Activated naive CD8-positive, alpha-beta T cell (primary cell): Measurements from ENCODE around the gene RRAS.

Experiments used
- H3K27ac Mint-ChIP-seq: one replicate; pipeline ENCODE4 v1.8.0; 2021; ENCODE audit warnings: mixed read lengths
- H3K27me3 Mint-ChIP-seq: one replicate; pipeline ENCODE4 v1.8.0; 2021; ENCODE audit warnings: mixed read lengths
- H3K36me3 Mint-ChIP-seq: one replicate; pipeline ENCODE4 v1.8.0; 2021; ENCODE audit warnings: mixed read lengths
- H3K4me1 Mint-ChIP-seq: one replicate; pipeline ENCODE4 v1.8.0; 2021; ENCODE audit warnings: low read depth, mixed read lengths
- H3K4me3 Mint-ChIP-seq: one replicate; pipeline ENCODE4 v1.8.0; 2021; ENCODE audit warnings: mild to moderate bottlenecking, mixed read lengths
- H3K9me3 Mint-ChIP-seq: one replicate; pipeline ENCODE4 v1.8.0; 2021; ENCODE audit warnings: low read depth, mixed read lengths

The RRAS gene

GRCh38 chr19:49602806-49603205 is 37.1 kb downstream of the RRAS start:
- Mint-ChIP-seq H3K4me3 (no peak overlapping the region), H3K9me3 (no peaks in the 10 kb centered on the region), H3K36me3 (no peaks in the 10 kb centered on the region), H3K27me3 (no peaks in the 10 kb centered on the region), H3K4me1 (peaks cover 17% of the 10 kb centered on the region), H3K27ac (no peak overlapping the region)

GRCh38 chr19:49601482-49602038 is 38.4 kb downstream of the RRAS start:
- Mint-ChIP-seq H3K4me1 (peaks cover 17% of the 10 kb centered on the region), H3K27ac (no peak overlapping the region), H3K36me3 (no peaks in the 10 kb centered on the region), H3K27me3 (no peaks in the 10 kb centered on the region), H3K9me3 (no peaks in the 10 kb centered on the region), H3K4me3 (no peak overlapping the region)

GRCh38 chr19:49599378-49600295 is 40.3 kb downstream of the RRAS start:
- Mint-ChIP-seq H3K27me3 (no peaks in the 10 kb centered on the region), H3K36me3 (no peaks in the 10 kb centered on the region), H3K4me1 (peaks cover 15% of the 10 kb centered on the region), H3K9me3 (no peaks in the 10 kb centered on the region), H3K4me3 (no peak overlapping the region), H3K27ac (peak overlapping the region; percentile 58)

GRCh38 chr19:49597703-49597974 is 42.3 kb downstream of the RRAS start:
- Mint-ChIP-seq H3K9me3 (no peaks in the 10 kb centered on the region), H3K27ac (no peak overlapping the region), H3K27me3 (no peaks in the 10 kb centered on the region), H3K4me1 (peaks cover 25% of the 10 kb centered on the region), H3K4me3 (no peak overlapping the region), H3K36me3 (peaks cover 4% of the 10 kb centered on the region)

GRCh38 chr19:49596954-49597702 is 42.8 kb downstream of the RRAS start:
- Mint-ChIP-seq H3K4me1 (peaks cover 28% of the 10 kb centered on the region), H3K27ac (no peak overlapping the region), H3K9me3 (no peaks in the 10 kb centered on the region), H3K4me3 (no peak overlapping the region), H3K27me3 (no peaks in the 10 kb centered on the region), H3K36me3 (peaks cover 4% of the 10 kb centered on the region)

GRCh38 chr19:49596407-49596806 is 43.5 kb downstream of the RRAS start:
- peaks cover 4% of the 10 kb centered on the region for H3K36me3 Mint-ChIP-seq
- no peaks in the 10 kb centered on the region for H3K9me3 Mint-ChIP-seq
- peaks cover 25% of the 10 kb centered on the region for H3K4me1 Mint-ChIP-seq
- H3K27me3 Mint-ChIP-seq: no peaks in the 10 kb centered on the region
- no peak overlapping the region for H3K4me3 Mint-ChIP-seq
- no peak overlapping the region for H3K27ac Mint-ChIP-seq

GRCh38 chr19:49595819-49596404 is 44.0 kb downstream of the RRAS start:
- H3K36me3 Mint-ChIP-seq: peaks cover 4% of the 10 kb centered on the region
- no peaks in the 10 kb centered on the region for H3K9me3 Mint-ChIP-seq

GRCh38 chr19:49594993-49595818 is 44.7 kb downstream of the RRAS start:
- H3K9me3 Mint-ChIP-seq: no peaks in the 10 kb centered on the region
- H3K36me3 Mint-ChIP-seq: peaks cover 4% of the 10 kb centered on the region
- H3K27ac Mint-ChIP-seq: no peak overlapping the region

More at GRCh38 chr19:49595819-49596404, 44.0 kb downstream of the RRAS start:
- H3K27me3 Mint-ChIP-seq: no peaks in the 10 kb centered on the region
- H3K4me3 Mint-ChIP-seq: no peak overlapping the region
- peaks cover 21% of the 10 kb centered on the region for H3K4me1 Mint-ChIP-seq
- H3K27ac Mint-ChIP-seq: no peak overlapping the region

GRCh38 chr19:49594157-49594992 is 45.6 kb downstream of the RRAS start:
- Mint-ChIP-seq H3K9me3 (no peaks in the 10 kb centered on the region), H3K4me3 (peak overlapping the region; percentile 88), H3K36me3 (peaks cover 4% of the 10 kb centered on the region), H3K27ac (peak overlapping the region; percentile 83), H3K27me3 (no peaks in the 10 kb centered on the region), H3K4me1 (peaks cover 27% of the 10 kb centered on the region)

More at GRCh38 chr19:49594993-49595818, 44.7 kb downstream of the RRAS start:
- no peak overlapping the region for H3K4me3 Mint-ChIP-seq
- peaks cover 23% of the 10 kb centered on the region for H3K4me1 Mint-ChIP-seq
- H3K27me3 Mint-ChIP-seq: no peaks in the 10 kb centered on the region

GRCh38 chr19:49593233-49594113 is 46.5 kb downstream of the RRAS start:
- H3K9me3 Mint-ChIP-seq: no peaks in the 10 kb centered on the region
- peaks cover 32% of the 10 kb centered on the region for H3K4me1 Mint-ChIP-seq
- peaks cover 4% of the 10 kb centered on the region for H3K36me3 Mint-ChIP-seq
- H3K27ac Mint-ChIP-seq: peak overlapping the region; percentile 83
- peak overlapping the region; percentile 88 for H3K4me3 Mint-ChIP-seq
- no peaks in the 10 kb centered on the region for H3K27me3 Mint-ChIP-seq

GRCh38 chr19:49592486-49593232 is 47.3 kb downstream of the RRAS start:
- peak overlapping the region; percentile 88 for H3K4me3 Mint-ChIP-seq
- peak overlapping the region; percentile 83 for H3K27ac Mint-ChIP-seq
- no peaks in the 10 kb centered on the region for H3K27me3 Mint-ChIP-seq
- peaks cover 4% of the 10 kb centered on the region for H3K36me3 Mint-ChIP-seq
- H3K4me1 Mint-ChIP-seq: peaks cover 30% of the 10 kb centered on the region
- no peaks in the 10 kb centered on the region for H3K9me3 Mint-ChIP-seq

GRCh38 chr19:49591731-49592485 is 48.0 kb downstream of the RRAS start:
- no peaks in the 10 kb centered on the region for H3K9me3 Mint-ChIP-seq
- H3K4me3 Mint-ChIP-seq: peak overlapping the region; percentile 88
- H3K27ac Mint-ChIP-seq: peak overlapping the region; percentile 83
- no peaks in the 10 kb centered on the region for H3K27me3 Mint-ChIP-seq
- H3K4me1 Mint-ChIP-seq: peaks cover 30% of the 10 kb centered on the region
- peaks cover 4% of the 10 kb centered on the region for H3K36me3 Mint-ChIP-seq
